Measurements from ENCODE around the gene F11.
A peak's percentile ranks its signal among the peaks of the same experiment; 100 is the strongest.
"Not testable (repeated sequence)": the region's sequence is repeated elsewhere in the genome, so short reads cannot be mapped to it uniquely, and the experiment has no call there.

The F11 gene

DNA sequence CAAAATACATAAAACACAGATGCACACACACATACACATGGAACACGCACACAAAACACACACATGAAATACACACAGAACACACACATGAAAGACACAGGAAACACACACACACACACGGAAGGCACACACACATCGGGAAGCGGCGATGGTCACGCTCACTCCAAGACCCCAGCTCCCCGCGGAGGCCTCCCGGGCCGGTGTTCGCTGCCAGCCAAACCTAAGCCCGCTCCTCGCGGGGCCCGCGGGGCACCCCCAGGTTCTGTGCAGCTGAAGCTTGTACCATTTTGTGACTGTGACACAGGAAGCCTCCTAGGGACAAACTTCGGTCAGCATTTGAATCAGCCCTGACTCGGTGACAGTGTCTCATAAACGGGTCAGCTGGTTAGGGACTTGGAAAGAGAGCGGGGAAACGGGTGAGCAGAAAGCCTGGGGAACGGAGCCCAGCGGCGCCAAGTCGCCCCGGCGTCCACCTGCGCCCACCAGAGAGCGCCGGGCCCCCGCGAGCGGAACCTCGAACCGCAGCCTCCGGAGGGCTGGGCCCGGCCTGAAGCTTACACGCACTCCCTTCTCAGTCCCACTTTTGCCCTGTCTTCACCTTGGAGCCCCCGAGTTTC, 32.1 kb downstream of the F11 start:
- Histone ChIP-seq H3K27me3 (ENCODE audit: control insufficient read depth in 1 of 2, insufficient read depth in 2 of 2, low read length in 2 of 2) (peaks cover 0 to 7% of the 10 kb centered on the region in 2 donors), H3K4me1 (ENCODE audit: control insufficient read depth in 1 of 2, insufficient read depth in 2 of 2, low read length in 2 of 2) (peaks cover 0 to 4% of the 10 kb centered on the region in 2 donors), H3K4me3 (ENCODE audit: low read depth in 1 of 2, low read length in 2 of 2) (no peak overlapping the region), H3K27ac (ENCODE audit: low read depth, low read length) (no peak overlapping the region), H3K9ac (ENCODE audit: low read depth in 1 of 2, low read length in 2 of 2) (no peak overlapping the region), H3K9me3 (ENCODE audit: control insufficient read depth in 1 of 2, low read length in 2 of 2) (no peaks in the 10 kb centered on the region), H3K36me3 (ENCODE audit: control insufficient read depth in 1 of 2, insufficient read depth in 2 of 2, low read length in 2 of 2) (no peaks in the 10 kb centered on the region)

DNA sequence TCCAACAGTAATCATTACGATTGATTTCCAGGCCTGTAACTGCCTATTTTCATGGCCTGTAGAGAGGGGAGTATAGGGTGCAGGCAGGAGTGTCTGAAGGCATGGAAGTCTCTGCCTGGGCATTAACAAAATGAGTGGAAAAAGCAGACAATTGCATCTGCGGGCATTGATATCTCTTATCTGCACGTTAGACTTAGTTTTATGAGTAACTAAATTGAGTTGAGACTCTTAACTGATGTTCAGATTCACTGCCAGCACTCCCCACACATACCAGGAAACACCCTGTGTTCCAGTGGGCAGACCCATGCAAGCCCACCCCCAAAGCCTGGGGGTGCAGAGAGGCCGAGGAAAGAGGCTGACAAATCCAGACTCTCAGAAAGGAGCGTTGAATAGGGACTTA, 33.3 kb downstream of the F11 start:
- H3K9me3 ChIP-seq (ENCODE audit: control insufficient read depth in 1 of 2, low read length in 2 of 2): no peaks in the 10 kb centered on the region
- H3K9ac ChIP-seq (ENCODE audit: low read depth in 1 of 2, low read length in 2 of 2): no peak overlapping the region
- no peak overlapping the region for H3K4me3 ChIP-seq (ENCODE audit: low read depth in 1 of 2, low read length in 2 of 2)
- H3K27ac ChIP-seq (ENCODE audit: low read depth, low read length): no peak overlapping the region
- H3K27me3 ChIP-seq (ENCODE audit: control insufficient read depth in 1 of 2, insufficient read depth in 2 of 2, low read length in 2 of 2): peaks cover 0 to 7% of the 10 kb centered on the region in 2 donors
- no peaks in the 10 kb centered on the region for H3K36me3 ChIP-seq (ENCODE audit: control insufficient read depth in 1 of 2, insufficient read depth in 2 of 2, low read length in 2 of 2)
- H3K4me1 ChIP-seq (ENCODE audit: control insufficient read depth in 1 of 2, insufficient read depth in 2 of 2, low read length in 2 of 2): peaks cover 0 to 4% of the 10 kb centered on the region in 2 donors

DNA sequence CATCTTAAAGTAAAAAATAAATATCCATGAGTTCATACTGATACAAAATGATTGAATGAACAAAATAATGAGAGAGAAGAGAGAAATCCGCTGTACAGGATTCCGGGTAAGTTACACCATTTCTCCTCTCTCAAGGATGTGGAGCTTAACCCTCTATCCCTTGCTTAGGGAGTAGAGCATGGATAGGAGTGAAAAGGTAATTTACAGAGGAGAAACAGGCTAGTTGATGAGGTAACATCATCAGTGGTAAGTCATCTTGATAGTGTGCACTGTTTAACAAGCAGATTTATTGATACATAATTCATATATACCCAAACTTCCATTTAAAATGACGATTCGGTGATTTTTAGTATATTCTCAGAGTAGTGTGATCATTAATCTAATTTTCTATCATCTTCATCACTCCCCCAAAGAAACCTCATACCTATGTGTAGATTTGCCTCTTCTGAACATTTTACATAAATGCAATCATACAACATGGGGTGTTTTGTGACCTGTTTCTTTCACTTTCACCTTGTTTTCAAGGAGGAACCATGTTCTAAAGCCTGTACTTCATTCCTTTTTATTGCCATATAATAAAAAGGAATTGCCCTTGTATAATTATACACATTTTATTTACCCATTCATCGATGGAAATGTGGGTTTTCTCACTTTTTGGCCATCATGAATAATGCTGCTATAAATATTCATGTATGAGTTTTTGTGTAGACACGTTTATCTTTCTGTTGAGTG, 34.8 kb downstream of the F11 start:
- no peak overlapping the region for H3K27ac ChIP-seq (ENCODE audit: low read depth, low read length)
- peaks cover 0 to 7% of the 10 kb centered on the region in 2 donors for H3K27me3 ChIP-seq (ENCODE audit: control insufficient read depth in 1 of 2, insufficient read depth in 2 of 2, low read length in 2 of 2)
- no peaks in the 10 kb centered on the region for H3K9me3 ChIP-seq (ENCODE audit: control insufficient read depth in 1 of 2, low read length in 2 of 2)
- H3K4me3 ChIP-seq (ENCODE audit: low read depth in 1 of 2, low read length in 2 of 2): peak overlapping the region; percentile 50 to 51
- H3K9ac ChIP-seq (ENCODE audit: low read depth in 1 of 2, low read length in 2 of 2): no peak overlapping the region
- peaks cover 0 to 4% of the 10 kb centered on the region in 2 donors for H3K4me1 ChIP-seq (ENCODE audit: control insufficient read depth in 1 of 2, insufficient read depth in 2 of 2, low read length in 2 of 2)
- H3K36me3 ChIP-seq (ENCODE audit: control insufficient read depth in 1 of 2, insufficient read depth in 2 of 2, low read length in 2 of 2): no peaks in the 10 kb centered on the region

DNA sequence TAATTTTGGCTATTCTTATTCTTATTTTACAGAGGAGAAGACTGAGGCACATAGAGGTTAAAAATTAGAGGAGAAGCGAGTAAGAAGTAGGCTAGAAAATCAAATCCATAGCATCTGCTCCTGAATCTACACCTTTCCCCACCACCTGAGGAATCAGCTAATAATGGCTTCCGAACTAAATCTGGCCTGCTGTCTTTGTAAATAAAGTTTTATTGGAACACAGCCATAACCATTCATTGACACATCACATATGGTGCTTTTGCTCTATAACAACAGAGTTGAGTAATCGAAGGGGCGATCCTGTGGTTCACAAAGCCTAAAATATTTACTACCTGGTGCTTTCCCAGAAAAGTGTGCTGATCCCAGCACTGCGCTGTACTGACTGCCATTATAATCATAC, 38.2 kb downstream of the F11 start:
- Histone ChIP-seq H3K27me3 (ENCODE audit: control insufficient read depth in 1 of 2, insufficient read depth in 2 of 2, low read length in 2 of 2) (no peaks in the 10 kb centered on the region), H3K9me3 (ENCODE audit: control insufficient read depth in 1 of 2, low read length in 2 of 2) (no peaks in the 10 kb centered on the region), H3K4me3 (ENCODE audit: low read depth in 1 of 2, low read length in 2 of 2) (no peak overlapping the region), H3K9ac (ENCODE audit: low read depth in 1 of 2, low read length in 2 of 2) (no peak overlapping the region), H3K4me1 (ENCODE audit: control insufficient read depth in 1 of 2, insufficient read depth in 2 of 2, low read length in 2 of 2) (no peaks in the 10 kb centered on the region), H3K36me3 (ENCODE audit: control insufficient read depth in 1 of 2, insufficient read depth in 2 of 2, low read length in 2 of 2) (no peaks in the 10 kb centered on the region), H3K27ac (ENCODE audit: low read depth, low read length) (no peak overlapping the region)

GRCh38 chr4:186304866-186305505, 39.0 kb downstream of the F11 start:
- no peak overlapping the region for H3K4me3 ChIP-seq (ENCODE audit: low read depth in 1 of 2, low read length in 2 of 2)
- H3K27me3 ChIP-seq (ENCODE audit: control insufficient read depth in 1 of 2, insufficient read depth in 2 of 2, low read length in 2 of 2): no peaks in the 10 kb centered on the region

GRCh38 chr4:186307497-186307896, 41.5 kb downstream of the F11 start:
- H3K9me3 ChIP-seq (ENCODE audit: control insufficient read depth in 1 of 2, low read length in 2 of 2): no peaks in the 10 kb centered on the region
- no peaks in the 10 kb centered on the region for H3K27me3 ChIP-seq (ENCODE audit: control insufficient read depth in 1 of 2, insufficient read depth in 2 of 2, low read length in 2 of 2)
- H3K4me3 ChIP-seq (ENCODE audit: low read depth in 1 of 2, low read length in 2 of 2): no peak overlapping the region
- no peaks in the 10 kb centered on the region for H3K4me1 ChIP-seq (ENCODE audit: control insufficient read depth in 1 of 2, insufficient read depth in 2 of 2, low read length in 2 of 2)
- no peak overlapping the region for H3K9ac ChIP-seq (ENCODE audit: low read depth in 1 of 2, low read length in 2 of 2)
- no peak overlapping the region for H3K27ac ChIP-seq (ENCODE audit: low read depth, low read length)
- H3K36me3 ChIP-seq (ENCODE audit: control insufficient read depth in 1 of 2, insufficient read depth in 2 of 2, low read length in 2 of 2): no peaks in the 10 kb centered on the region

More at GRCh38 chr4:186304866-186305505, 39.0 kb downstream of the F11 start:
- no peaks in the 10 kb centered on the region for H3K4me1 ChIP-seq (ENCODE audit: control insufficient read depth in 1 of 2, insufficient read depth in 2 of 2, low read length in 2 of 2)
- no peak overlapping the region for H3K9ac ChIP-seq (ENCODE audit: low read depth in 1 of 2, low read length in 2 of 2)
- H3K36me3 ChIP-seq (ENCODE audit: control insufficient read depth in 1 of 2, insufficient read depth in 2 of 2, low read length in 2 of 2): no peaks in the 10 kb centered on the region
- H3K27ac ChIP-seq (ENCODE audit: low read depth, low read length): no peak overlapping the region
- no peaks in the 10 kb centered on the region for H3K9me3 ChIP-seq (ENCODE audit: control insufficient read depth in 1 of 2, low read length in 2 of 2)

DNA sequence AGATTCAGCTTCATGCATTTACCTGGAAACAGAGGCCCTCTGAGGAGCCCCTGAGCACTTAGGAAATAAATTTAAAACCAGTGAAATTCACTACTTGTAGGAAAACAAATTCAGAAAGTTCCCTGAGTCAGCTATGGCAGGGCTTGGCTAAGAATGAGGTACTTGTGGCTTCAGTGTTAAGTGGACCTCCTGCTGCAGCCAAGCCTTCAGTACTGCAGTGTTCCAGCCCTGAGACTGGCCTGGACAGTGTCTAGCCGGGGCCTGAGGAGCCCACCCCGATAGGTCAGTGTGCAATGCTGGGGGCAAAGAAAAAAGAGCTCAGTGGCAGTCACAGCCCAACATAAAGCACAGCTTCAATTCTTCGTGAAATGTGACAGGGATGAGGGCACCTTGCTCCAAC, 41.9 kb downstream of the F11 start:
- no peaks in the 10 kb centered on the region for H3K36me3 ChIP-seq (ENCODE audit: control insufficient read depth in 1 of 2, insufficient read depth in 2 of 2, low read length in 2 of 2)
- H3K27ac ChIP-seq (ENCODE audit: low read depth, low read length): no peak overlapping the region
- no peaks in the 10 kb centered on the region for H3K9me3 ChIP-seq (ENCODE audit: control insufficient read depth in 1 of 2, low read length in 2 of 2)
- no peaks in the 10 kb centered on the region for H3K27me3 ChIP-seq (ENCODE audit: control insufficient read depth in 1 of 2, insufficient read depth in 2 of 2, low read length in 2 of 2)
- no peak overlapping the region for H3K9ac ChIP-seq (ENCODE audit: low read depth in 1 of 2, low read length in 2 of 2)
- no peaks in the 10 kb centered on the region for H3K4me1 ChIP-seq (ENCODE audit: control insufficient read depth in 1 of 2, insufficient read depth in 2 of 2, low read length in 2 of 2)
- no peak overlapping the region for H3K4me3 ChIP-seq (ENCODE audit: low read depth in 1 of 2, low read length in 2 of 2)

GRCh38 chr4:186318481-186318880, 52.5 kb downstream of the F11 start:
- Histone ChIP-seq H3K9me3 (ENCODE audit: control insufficient read depth in 1 of 2, low read length in 2 of 2) (no peaks in the 10 kb centered on the region), H3K4me1 (ENCODE audit: control insufficient read depth in 1 of 2, insufficient read depth in 2 of 2, low read length in 2 of 2) (no peaks in the 10 kb centered on the region), H3K36me3 (ENCODE audit: control insufficient read depth in 1 of 2, insufficient read depth in 2 of 2, low read length in 2 of 2) (no peaks in the 10 kb centered on the region), H3K4me3 (ENCODE audit: low read depth in 1 of 2, low read length in 2 of 2) (no peak overlapping the region), H3K9ac (ENCODE audit: low read depth in 1 of 2, low read length in 2 of 2) (no peak overlapping the region), H3K27ac (ENCODE audit: low read depth, low read length) (no peak overlapping the region), H3K27me3 (ENCODE audit: control insufficient read depth in 1 of 2, insufficient read depth in 2 of 2, low read length in 2 of 2) (no peaks in the 10 kb centered on the region)

DNA sequence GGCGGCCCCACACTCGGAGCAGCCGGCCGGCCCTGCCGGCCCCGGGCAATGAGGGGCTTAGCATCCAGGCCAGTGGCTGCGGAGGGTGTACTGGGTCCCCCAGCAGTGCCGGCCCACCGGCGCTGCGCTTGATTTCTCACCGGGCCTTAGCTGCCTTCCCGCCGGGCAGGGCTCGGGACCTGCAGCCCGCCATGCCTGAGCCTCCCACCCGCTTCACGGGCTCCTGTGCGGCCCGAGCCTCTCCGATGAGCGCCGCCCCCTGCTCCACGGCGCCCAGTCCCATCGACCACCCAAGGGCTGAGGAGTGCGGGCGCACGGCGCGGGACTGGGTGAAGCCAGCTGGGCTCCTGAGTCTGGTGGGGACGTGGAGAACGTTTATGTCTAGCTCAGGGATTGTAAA, 58.7 kb downstream of the F11 start:
- not testable (repeated sequence) for H3K4me3 ChIP-seq (ENCODE audit: low read depth in 1 of 2, low read length in 2 of 2); H3K9me3 ChIP-seq (ENCODE audit: control insufficient read depth in 1 of 2, low read length in 2 of 2); H3K27me3 ChIP-seq (ENCODE audit: control insufficient read depth in 1 of 2, insufficient read depth in 2 of 2, low read length in 2 of 2); H3K4me1 ChIP-seq (ENCODE audit: control insufficient read depth in 1 of 2, insufficient read depth in 2 of 2, low read length in 2 of 2); H3K36me3 ChIP-seq (ENCODE audit: control insufficient read depth in 1 of 2, insufficient read depth in 2 of 2, low read length in 2 of 2); H3K27ac ChIP-seq (ENCODE audit: low read depth, low read length); H3K9ac ChIP-seq (ENCODE audit: low read depth in 1 of 2, low read length in 2 of 2)

DNA sequence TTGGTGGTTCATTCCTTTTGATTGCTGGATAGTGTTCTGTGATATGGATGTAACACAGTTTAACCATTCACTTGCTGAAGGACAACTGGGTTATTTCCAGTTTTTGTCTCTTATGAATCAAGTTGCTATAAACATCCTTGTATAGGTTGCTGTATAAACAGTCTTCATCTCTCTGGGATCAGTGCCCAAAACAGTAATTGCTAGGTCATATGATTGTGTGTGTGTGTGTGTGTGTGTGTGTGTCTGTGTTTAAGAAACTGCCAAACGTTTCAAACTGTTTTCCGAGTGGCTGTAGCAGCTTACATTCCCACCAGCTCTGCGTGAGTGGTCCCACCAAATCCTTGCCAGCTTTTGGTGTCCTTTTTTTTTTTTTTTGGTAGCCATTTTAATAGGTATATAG, 60.4 kb downstream of the F11 start:
- Histone ChIP-seq H3K4me3 (ENCODE audit: low read depth in 1 of 2, low read length in 2 of 2) (no peak overlapping the region), H3K27me3 (ENCODE audit: control insufficient read depth in 1 of 2, insufficient read depth in 2 of 2, low read length in 2 of 2) (no peaks in the 10 kb centered on the region), H3K9me3 (ENCODE audit: control insufficient read depth in 1 of 2, low read length in 2 of 2) (no peaks in the 10 kb centered on the region), H3K4me1 (ENCODE audit: control insufficient read depth in 1 of 2, insufficient read depth in 2 of 2, low read length in 2 of 2) (no peaks in the 10 kb centered on the region), H3K27ac (ENCODE audit: low read depth, low read length) (no peak overlapping the region), H3K9ac (ENCODE audit: low read depth in 1 of 2, low read length in 2 of 2) (no peak overlapping the region), H3K36me3 (ENCODE audit: control insufficient read depth in 1 of 2, insufficient read depth in 2 of 2, low read length in 2 of 2) (no peaks in the 10 kb centered on the region)

Measured in duodenal mucosa (tissue), 2 donors.